HUES64 (cell line): ENCODE results near the gene GPR107.
A peak's percentile ranks its signal among the peaks of the same experiment; 100 is the strongest.

Experiments used
- H3K27ac ChIP-seq: 2 replicates; pipeline ENCODE4 v1.7.0; 2013; ENCODE audit warnings: low read depth, low read length, inconsistent platforms
- H3K27me3 ChIP-seq: 2 replicates; pipeline ENCODE4 v1.6.1; 2013; ENCODE audit warnings: mild to moderate bottlenecking, low read length; ENCODE audit not compliant: insufficient read depth
- H3K36me3 ChIP-seq: 2 replicates; pipeline ENCODE4 v1.6.1; 2013; ENCODE audit warnings: mild to moderate bottlenecking, low read length; ENCODE audit not compliant: insufficient read depth
- H3K4me1 ChIP-seq: 2 replicates; pipeline ENCODE4 v1.6.1; 2013; ENCODE audit warnings: mild to moderate bottlenecking, low read length, moderate library complexity; ENCODE audit not compliant: insufficient read depth
- H3K4me3 ChIP-seq: 2 replicates; pipeline ENCODE4 v1.5.1; 2013; ENCODE audit warnings: mild to moderate bottlenecking, low read length, moderate library complexity
- H3K9ac ChIP-seq: 2 replicates; pipeline ENCODE4 v1.6.1; 2013; ENCODE audit warnings: mild to moderate bottlenecking, low read depth, low read length
- H3K9me3 ChIP-seq: 2 replicates; pipeline ENCODE4 v1.6.1; 2013; ENCODE audit warnings: low read depth, low read length; ENCODE audit not compliant: insufficient read depth
- WGBS: fragments of 150-250, 120-280 bp; methylation state at CpG from one replicate; pipeline ENCODE4 v1.1.7; 2013; ENCODE audit warnings: missing lambda C conversion rate; 5-methylcytosine and 5-hydroxymethylcytosine counted together

Gene GPR107

DNA sequence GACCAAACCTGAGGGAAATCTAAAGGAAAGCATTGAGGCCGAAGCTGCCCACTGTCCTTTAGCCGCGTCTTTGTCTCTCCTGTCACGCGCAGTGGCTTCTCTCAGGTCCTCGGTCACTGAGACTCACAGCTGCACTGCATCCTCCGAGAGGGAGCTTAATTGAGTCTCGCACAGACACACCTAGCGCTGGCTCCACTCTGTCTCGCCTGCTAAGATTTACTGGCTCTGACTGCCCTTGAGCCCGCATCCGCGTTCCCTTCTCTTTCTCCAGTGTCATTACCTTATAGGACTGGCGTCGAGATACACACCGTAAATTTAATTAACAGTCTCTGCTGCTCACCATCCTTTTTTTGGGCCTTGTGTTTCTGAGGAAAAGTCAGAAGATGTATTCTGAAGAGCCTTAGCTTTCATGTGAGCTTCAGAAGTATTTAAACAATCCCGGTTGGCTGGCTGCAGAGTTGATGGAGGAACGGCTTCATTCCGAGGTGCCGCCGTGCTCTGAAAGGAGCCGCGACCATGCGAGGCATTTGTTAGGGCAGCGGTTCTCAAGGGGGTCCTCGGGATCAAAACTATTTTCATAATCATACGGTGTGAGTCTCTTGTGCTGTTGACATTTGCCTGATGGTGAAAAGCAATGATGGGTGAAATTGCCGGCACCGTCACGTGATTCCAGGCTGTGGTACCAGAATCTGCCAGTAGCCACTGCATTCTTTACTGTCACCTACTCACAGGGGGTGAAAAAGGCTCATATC, 58.3 kb downstream of the GPR107 start:
- Histone ChIP-seq H3K4me1 (no peaks in the 10 kb centered on the region), H3K9ac (no peak overlapping the region), H3K9me3 (no peaks in the 10 kb centered on the region), H3K36me3 (peaks cover 48% of the 10 kb centered on the region), H3K27ac (no peak overlapping the region; the same call in 1 of the 2 replicates), H3K27me3 (no peaks in the 10 kb centered on the region), H3K4me3 (no peak overlapping the region)
- 92% methylated on average over 30 of the region's 30 CpGs for WGBS

DNA sequence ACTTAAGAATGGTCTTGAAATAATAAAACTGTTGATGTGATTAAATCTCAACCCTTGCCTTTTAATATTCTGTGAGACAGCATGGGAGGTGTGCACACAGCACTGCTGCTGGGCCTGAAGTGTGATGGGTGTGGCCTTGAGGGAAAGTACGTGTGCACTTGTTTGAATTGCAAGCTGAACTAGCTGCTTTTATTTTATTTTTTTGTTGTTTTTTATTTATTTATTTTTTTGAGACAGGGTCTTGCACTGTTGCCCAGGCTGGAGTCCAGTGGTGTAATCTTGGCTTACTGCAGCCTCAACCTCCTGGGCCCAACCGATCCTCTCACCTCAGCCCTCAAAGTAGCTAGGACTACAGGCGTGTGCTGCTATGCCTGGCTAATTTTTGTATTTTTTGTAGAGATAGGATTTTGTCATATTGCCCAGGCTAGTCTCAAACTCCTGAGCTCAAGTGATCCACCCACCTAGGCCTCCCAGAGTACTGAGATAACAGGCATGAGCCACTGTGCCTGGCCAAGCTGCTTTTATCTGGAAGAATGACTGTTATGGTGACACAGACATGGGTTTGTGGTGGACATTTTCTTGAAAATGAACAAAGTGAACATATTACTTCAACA, 58.9 kb downstream of the GPR107 start:
- H3K9me3 ChIP-seq: no peaks in the 10 kb centered on the region
- H3K36me3 ChIP-seq: peaks cover 43% of the 10 kb centered on the region
- no peaks in the 10 kb centered on the region for H3K27me3 ChIP-seq
- H3K27ac ChIP-seq: no peak overlapping the region
- H3K4me1 ChIP-seq: peaks cover 3% of the 10 kb centered on the region; the same call in 1 of the 2 replicates
- WGBS: 93% methylated on average over 3 of the region's 3 CpGs
- no peak overlapping the region for H3K4me3 ChIP-seq
- H3K9ac ChIP-seq: no peak overlapping the region

DNA sequence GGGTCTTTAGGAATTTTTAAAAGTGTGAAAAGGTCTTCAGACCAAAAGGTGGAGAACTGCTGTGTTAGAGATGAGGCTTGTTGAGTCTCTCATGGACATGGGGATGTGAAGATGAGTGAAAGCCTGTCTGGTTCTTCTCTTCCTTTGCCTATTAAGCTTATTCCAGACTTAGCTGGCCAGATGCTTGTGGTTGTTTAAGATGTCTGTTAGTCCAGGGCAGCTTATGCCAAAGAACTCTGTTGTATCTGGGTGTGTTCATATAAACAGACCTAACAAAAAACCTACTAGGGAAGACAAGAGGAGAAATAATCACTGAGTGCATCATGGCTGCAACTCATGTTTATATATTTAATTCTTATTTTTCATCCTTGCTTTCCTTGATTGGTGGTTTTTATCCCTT, 61.0 kb downstream of the GPR107 start:
- no peaks in the 10 kb centered on the region for H3K9me3 ChIP-seq
- H3K27me3 ChIP-seq: no peaks in the 10 kb centered on the region
- H3K4me1 ChIP-seq: peaks cover 21% of the 10 kb centered on the region; the same call in 1 of the 2 replicates
- no peak overlapping the region for H3K9ac ChIP-seq
- H3K36me3 ChIP-seq: peaks cover 32% of the 10 kb centered on the region
- H3K4me3 ChIP-seq: no peak overlapping the region
- no peak overlapping the region for H3K27ac ChIP-seq

DNA sequence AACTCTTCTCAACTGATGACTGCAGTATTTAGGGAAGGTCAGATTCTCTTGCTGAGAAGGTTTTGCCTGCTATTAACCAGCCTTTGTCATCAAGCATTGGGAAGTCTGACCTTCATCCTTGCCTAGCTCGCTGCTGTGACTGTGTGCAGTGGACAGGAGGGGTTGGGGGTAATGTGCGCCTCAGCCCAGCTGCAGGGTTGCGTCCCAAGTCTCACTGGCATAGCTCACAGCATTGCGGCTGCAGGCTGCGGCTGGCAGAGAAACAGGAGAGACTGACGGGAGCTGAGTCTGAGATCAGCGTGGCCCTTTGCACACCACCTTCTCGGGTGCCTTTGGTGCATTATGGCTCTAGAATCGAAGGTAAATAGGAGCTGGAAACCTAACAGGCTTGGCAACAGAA, 62.6 kb downstream of the GPR107 start:
- Histone ChIP-seq H3K9me3 (no peaks in the 10 kb centered on the region), H3K4me1 (peaks cover 21% of the 10 kb centered on the region; the same call in 1 of the 2 replicates), H3K9ac (no peak overlapping the region), H3K27me3 (no peaks in the 10 kb centered on the region), H3K4me3 (no peak overlapping the region), H3K27ac (no peak overlapping the region), H3K36me3 (peaks cover 20% of the 10 kb centered on the region; the same call in 1 of the 2 replicates)
- 94% methylated on average over 9 of the region's 9 CpGs for WGBS

DNA sequence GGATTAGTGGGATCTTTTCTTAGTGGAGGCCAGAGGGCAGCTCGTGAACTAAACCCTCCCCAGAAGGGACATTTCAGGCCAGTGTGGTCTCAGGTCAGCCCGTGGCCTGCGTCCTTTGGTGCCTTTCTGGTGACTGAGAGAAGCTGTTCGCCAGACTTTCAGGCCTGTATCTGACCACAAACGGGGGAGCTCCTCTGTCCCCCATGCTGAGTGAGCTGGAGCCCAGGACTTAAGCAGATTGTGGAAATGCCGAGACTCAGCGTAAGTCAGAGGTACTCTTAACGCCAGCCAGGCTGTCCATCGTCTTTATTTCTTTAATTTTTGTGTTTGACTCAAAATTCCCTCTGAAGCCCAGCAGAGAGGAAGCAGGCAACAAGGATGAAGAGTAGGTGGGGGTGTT, 63.7 kb downstream of the GPR107 start:
- Histone ChIP-seq H3K9me3 (no peaks in the 10 kb centered on the region), H3K27me3 (no peaks in the 10 kb centered on the region), H3K36me3 (peaks cover 13% of the 10 kb centered on the region; the same call in 1 of the 2 replicates), H3K4me3 (no peak overlapping the region), H3K4me1 (peaks cover 21% of the 10 kb centered on the region; the same call in 1 of the 2 replicates), H3K27ac (no peak overlapping the region), H3K9ac (no peak overlapping the region)
- WGBS: 94% methylated on average over 9 of the region's 9 CpGs

DNA sequence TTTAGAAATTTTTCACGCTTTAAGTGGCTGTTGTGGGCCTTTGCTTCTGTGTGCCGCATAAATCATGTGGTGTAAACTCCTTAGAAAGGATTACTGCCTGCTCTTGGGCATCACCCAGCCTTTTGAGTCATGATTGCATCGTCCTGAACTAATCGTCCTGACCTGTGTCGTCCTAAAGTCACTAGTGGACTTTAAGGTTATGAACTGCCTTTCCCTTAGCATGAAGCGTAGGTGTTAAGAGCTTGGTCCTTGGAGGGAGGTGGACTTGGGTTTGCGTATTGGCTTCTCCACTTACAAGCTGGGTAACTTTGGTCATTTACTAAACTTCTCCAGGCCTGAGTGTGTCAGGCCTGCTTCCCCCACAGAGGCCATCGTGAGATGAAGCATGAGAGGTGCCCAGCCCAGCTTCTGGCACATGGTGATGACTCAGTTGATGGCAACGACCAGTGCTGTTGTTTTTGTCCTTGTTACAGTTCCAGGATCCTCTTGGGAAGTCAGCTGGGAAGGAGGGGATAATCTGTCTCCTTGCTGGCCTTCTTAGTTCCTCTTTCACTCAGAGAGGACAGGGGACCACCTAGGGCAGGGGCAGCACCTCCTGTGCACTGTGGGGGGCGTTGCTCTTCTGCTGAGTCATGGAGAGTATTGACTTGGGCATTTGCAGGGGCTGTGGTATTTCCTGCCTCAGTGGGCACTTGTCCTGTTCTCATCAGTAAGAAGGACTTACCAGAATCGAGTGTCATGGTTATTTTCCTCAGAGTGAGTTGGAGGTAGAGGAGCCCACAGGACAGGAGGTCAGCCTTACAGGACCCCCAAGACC, 64.3 kb downstream of the GPR107 start:
- Histone ChIP-seq H3K4me3 (no peak overlapping the region), H3K27ac (peak overlapping the region; percentile 1; the same call in 1 of the 2 replicates), H3K9me3 (no peaks in the 10 kb centered on the region), H3K4me1 (peaks cover 21% of the 10 kb centered on the region; the same call in 1 of the 2 replicates), H3K9ac (no peak overlapping the region), H3K36me3 (peaks cover 12% of the 10 kb centered on the region; the same call in 1 of the 2 replicates), H3K27me3 (no peaks in the 10 kb centered on the region)
- 74% methylated on average over 11 of the region's 11 CpGs for WGBS

DNA sequence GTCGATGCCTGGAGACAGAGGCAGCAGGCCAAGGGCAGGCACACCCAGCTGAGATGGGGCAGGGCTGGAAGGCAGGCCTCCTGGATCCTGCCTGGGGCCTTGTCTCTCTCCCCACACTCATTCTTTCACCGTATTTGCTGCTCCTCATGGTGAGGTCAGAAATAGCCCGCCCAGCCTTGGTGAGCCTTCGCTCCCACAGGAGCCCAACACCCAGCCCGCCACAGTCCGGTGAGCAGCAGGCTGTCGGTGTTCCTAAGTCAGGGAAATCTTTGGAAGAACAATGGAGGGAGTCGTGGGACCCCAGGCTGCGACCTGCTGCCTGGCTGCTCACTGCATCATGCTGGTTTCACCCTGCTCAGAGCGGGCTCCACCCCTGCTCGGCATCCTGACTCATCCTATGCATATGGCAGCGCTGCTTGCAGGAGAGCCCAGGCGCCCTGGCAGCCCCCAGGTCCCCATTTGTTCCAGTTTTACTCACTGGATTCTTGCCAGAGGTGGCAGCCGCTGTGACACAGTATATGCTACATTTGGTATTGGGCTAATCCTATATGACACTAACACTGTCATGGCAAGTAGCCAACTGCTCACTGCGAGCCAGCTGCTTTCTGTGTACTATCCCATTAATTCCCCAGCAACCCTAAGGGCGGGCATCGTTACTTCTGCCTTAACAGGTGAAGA, 65.3 kb downstream of the GPR107 start:
- Histone ChIP-seq H3K27me3 (no peaks in the 10 kb centered on the region), H3K4me1 (peaks cover 21% of the 10 kb centered on the region; the same call in 1 of the 2 replicates), H3K9me3 (no peaks in the 10 kb centered on the region), H3K9ac (peak overlapping the region; percentile 24), H3K27ac (peak overlapping the region; percentile 62), H3K4me3 (no peak overlapping the region), H3K36me3 (0 out of 2 replicates have a peak, but pooled peaks cover 9% of the 10 kb centered on the region)
- 68% methylated on average over 17 of the region's 17 CpGs for WGBS

DNA sequence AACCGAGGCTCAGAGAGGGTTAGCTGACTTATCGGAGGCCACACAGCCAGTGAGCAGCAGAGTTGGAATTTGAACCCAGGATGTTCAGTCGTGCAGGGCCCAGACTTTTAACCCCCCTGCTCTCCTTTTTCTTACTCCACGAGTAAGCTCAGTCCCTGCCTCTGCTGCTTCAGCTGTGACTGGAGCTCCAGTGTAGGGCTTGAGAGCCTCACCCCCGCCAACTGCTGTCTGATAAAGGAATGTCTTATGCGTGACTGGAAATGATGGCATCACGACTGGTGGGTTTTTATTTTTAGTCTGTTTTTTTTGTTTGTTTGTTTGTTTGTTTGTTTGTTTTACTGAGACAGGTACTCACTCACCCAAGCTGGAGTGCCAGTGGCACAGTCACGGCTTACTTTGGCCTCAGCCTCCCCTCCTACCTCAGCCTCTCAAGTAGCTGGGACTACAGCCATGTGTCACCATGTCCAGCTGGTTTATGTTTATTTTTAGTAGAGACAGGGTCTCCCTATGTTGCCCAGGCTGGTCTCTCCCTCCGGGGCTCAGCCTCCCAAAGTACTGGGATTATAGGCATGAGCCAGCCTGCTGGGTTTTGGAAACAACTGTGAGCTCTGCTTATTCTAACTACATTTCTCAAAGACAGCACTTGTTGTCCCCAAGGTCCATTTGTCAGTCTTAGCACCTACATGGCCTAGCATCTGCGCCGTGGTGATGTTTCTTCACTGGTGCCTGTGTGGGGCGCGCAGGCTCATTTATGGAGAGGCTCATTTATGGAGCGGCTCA, 66.0 kb downstream of the GPR107 start:
- no peak overlapping the region for H3K9ac ChIP-seq
- 91% methylated on average over 14 of the region's 14 CpGs for WGBS
- H3K36me3 ChIP-seq: 0 out of 2 replicates have a peak, but pooled peaks cover 9% of the 10 kb centered on the region
- H3K4me1 ChIP-seq: peaks cover 21% of the 10 kb centered on the region; the same call in 1 of the 2 replicates
- H3K4me3 ChIP-seq: no peak overlapping the region
- no peaks in the 10 kb centered on the region for H3K27me3 ChIP-seq
- H3K9me3 ChIP-seq: no peaks in the 10 kb centered on the region
- no peak overlapping the region; the same call in 1 of the 2 replicates for H3K27ac ChIP-seq

DNA sequence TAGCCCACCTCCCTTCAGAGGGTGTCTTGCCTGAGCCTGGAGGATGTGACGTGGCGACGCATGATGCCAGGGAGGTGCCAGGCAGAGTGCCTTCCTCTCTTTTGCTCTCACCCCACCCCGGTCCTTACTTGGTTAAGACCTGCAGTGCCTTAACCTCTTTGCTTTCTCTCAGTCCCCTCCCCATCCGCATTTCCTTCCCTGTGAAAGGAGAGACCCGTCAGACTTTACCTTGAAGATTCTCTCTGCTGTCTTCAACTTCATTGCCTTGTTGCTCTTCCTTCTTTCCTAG, 66.5 kb downstream of the GPR107 start:
- no peaks in the 10 kb centered on the region for H3K27me3 ChIP-seq
- H3K27ac ChIP-seq: no peak overlapping the region
- no peak overlapping the region for H3K9ac ChIP-seq
- 0 out of 2 replicates have a peak, but pooled peaks cover 6% of the 10 kb centered on the region for H3K36me3 ChIP-seq
- no peaks in the 10 kb centered on the region for H3K9me3 ChIP-seq
- H3K4me1 ChIP-seq: peaks cover 21% of the 10 kb centered on the region; the same call in 1 of the 2 replicates
- 65% methylated on average over 6 of the region's 6 CpGs for WGBS
- H3K4me3 ChIP-seq: no peak overlapping the region

DNA sequence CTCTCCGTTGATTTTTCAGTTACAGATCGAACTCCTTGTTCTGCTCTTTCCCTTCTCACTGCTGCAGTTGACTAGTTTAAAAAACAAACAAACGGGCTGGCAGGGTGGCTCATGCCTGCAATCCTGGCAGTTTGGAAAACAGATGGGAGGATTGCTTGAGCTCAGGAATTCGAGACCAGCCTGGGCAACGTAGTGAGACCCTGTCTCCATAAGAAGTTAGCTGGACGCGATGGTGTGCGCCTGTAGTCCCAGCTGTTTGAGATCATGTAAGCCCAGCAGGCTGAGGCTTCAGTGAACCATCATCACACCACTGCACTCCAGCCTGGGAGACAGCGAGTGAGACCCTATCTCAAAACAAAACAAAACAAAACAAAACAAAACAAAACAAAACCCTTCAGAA, 67.1 kb downstream of the GPR107 start:
- Histone ChIP-seq H3K4me3 (no peak overlapping the region), H3K4me1 (peaks cover 21% of the 10 kb centered on the region; the same call in 1 of the 2 replicates), H3K36me3 (0 out of 2 replicates have a peak, but pooled peaks cover 5% of the 10 kb centered on the region), H3K27me3 (no peaks in the 10 kb centered on the region), H3K9ac (no peak overlapping the region), H3K27ac (no peak overlapping the region), H3K9me3 (no peaks in the 10 kb centered on the region)
- WGBS: 84% methylated on average over 9 of the region's 9 CpGs
